Mesenchymal stem cell (in vitro differentiated cells and primary cell): ENCODE measurements around the gene LRCH4.

Source experiments
- DNase-seq: peaks from one replicate; pipeline ENCODE4 v3.0.0-alpha.2; 2013
- H2AFZ ChIP-seq: one replicate; pipeline ENCODE4 v1.6.1; 2013; ENCODE audit warnings: low read depth, mild to moderate bottlenecking, control low read depth, inconsistent platforms, low read length, moderate library complexity
- H2AK5ac ChIP-seq: 2 replicates; pipeline ENCODE4 v1.6.1; 2013; ENCODE audit warnings: low read length, moderate library complexity, mild to moderate bottlenecking, inconsistent platforms; ENCODE audit not compliant: severe bottlenecking
- H2BK120ac ChIP-seq: one replicate; pipeline ENCODE4 v1.6.1; 2013; ENCODE audit warnings: low read depth, mild to moderate bottlenecking, inconsistent platforms, low read length, moderate library complexity
- H2BK12ac ChIP-seq, 2 experiments: one replicate each; pipeline ENCODE4 v1.6.1; 2013; ENCODE audit warnings: inconsistent platforms in 2 of 2, low read length in 2 of 2, mild to moderate bottlenecking in 2 of 2, moderate library complexity in 2 of 2, control low read depth in 1 of 2
- H2BK15ac ChIP-seq: one replicate; pipeline ENCODE4 v1.6.1; 2013; ENCODE audit warnings: mild to moderate bottlenecking, low read depth, inconsistent platforms; ENCODE audit not compliant: poor library complexity, severe bottlenecking
- H2BK5ac ChIP-seq: 2 replicates; pipeline ENCODE4 v1.6.1; 2013; ENCODE audit warnings: low read depth, mild to moderate bottlenecking, low read length, control low read depth, inconsistent platforms; ENCODE audit not compliant: poor library complexity, severe bottlenecking
- H3K14ac ChIP-seq, 2 experiments: one replicate each; pipeline ENCODE4 v1.6.1; 2013; ENCODE audit warnings: inconsistent platforms in 2 of 2, low read length in 2 of 2, control low read depth in 1 of 2, mild to moderate bottlenecking in 1 of 2, moderate library complexity in 1 of 2
- H3K18ac ChIP-seq, 2 experiments: one replicate each; pipeline ENCODE4 v1.6.1; 2013; ENCODE audit warnings: inconsistent platforms in 2 of 2, low read length in 2 of 2, control low read depth in 1 of 2, low read depth in 1 of 2, mild to moderate bottlenecking in 1 of 2
- H3K23ac ChIP-seq, 2 experiments: one replicate each; pipeline ENCODE4 v1.6.1; 2013; ENCODE audit warnings: inconsistent platforms in 2 of 2, low read length in 2 of 2, mild to moderate bottlenecking in 2 of 2, moderate library complexity in 2 of 2, control low read depth in 1 of 2
- H3K27ac ChIP-seq: 2 replicates; pipeline ENCODE4 v1.5.1; 2013; ENCODE audit warnings: mild to moderate bottlenecking, moderate library complexity, low read length, control low read depth, inconsistent platforms; ENCODE audit not compliant: poor library complexity, severe bottlenecking
- H3K27me3 ChIP-seq, 2 experiments: 2 replicates each; pipeline versions ENCODE4 v1.6.1 to v1.7.0; 2013; ENCODE audit warnings: low read length in 2 of 2, mild to moderate bottlenecking in 2 of 2, moderate library complexity in 2 of 2, control low read depth in 1 of 2, inconsistent platforms in 1 of 2; ENCODE audit not compliant: control insufficient read depth in 1 of 2, insufficient read depth in 1 of 2
- H3K36me3 ChIP-seq, 2 experiments: 2 replicates each; pipeline versions ENCODE4 v1.6.1 to v1.7.0; 2013; ENCODE audit warnings: low read length in 2 of 2, control low read depth in 1 of 2, inconsistent platforms in 1 of 2, low read depth in 1 of 2, mild to moderate bottlenecking in 1 of 2; ENCODE audit not compliant: insufficient read depth in 2 of 2, control insufficient read depth in 1 of 2
- H3K4ac ChIP-seq, 2 experiments: one replicate each; pipeline ENCODE4 v1.6.1; 2013; ENCODE audit warnings: inconsistent platforms in 2 of 2, low read length in 2 of 2, mild to moderate bottlenecking in 2 of 2, moderate library complexity in 2 of 2, control low read depth in 1 of 2, low read depth in 1 of 2
- H3K4me1 ChIP-seq: 2 replicates; pipeline ENCODE4 v1.6.1; 2013; ENCODE audit warnings: low read depth, low read length, control low read depth; ENCODE audit not compliant: control insufficient read depth, insufficient read depth
- H3K4me2 ChIP-seq: 2 replicates; pipeline ENCODE4 v1.6.1; 2013; ENCODE audit warnings: low read length, mild to moderate bottlenecking, inconsistent platforms; ENCODE audit not compliant: poor library complexity, severe bottlenecking
- H3K4me3 ChIP-seq, 2 experiments: 2 replicates each; pipeline versions ENCODE4 v1.5.1 to v1.7.0; 2013; ENCODE audit warnings: low read length in 2 of 2, mild to moderate bottlenecking in 2 of 2, control low read depth in 1 of 2, low read depth in 1 of 2; ENCODE audit not compliant: insufficient read depth in 1 of 2
- H3K79me1 ChIP-seq: replicated peaks from 2 replicates; pipeline ENCODE4 v1.6.1; 2013; ENCODE audit warnings: mild to moderate bottlenecking, control low read depth, low read length, inconsistent platforms; ENCODE audit not compliant: poor library complexity, severe bottlenecking
- H3K9ac ChIP-seq: 2 replicates; pipeline ENCODE4 v1.7.0; 2013; ENCODE audit warnings: mild to moderate bottlenecking, low read length, moderate library complexity
- H3K9me3 ChIP-seq: 2 replicates; pipeline ENCODE4 v1.7.0; 2013; ENCODE audit warnings: mild to moderate bottlenecking, low read length; ENCODE audit not compliant: control insufficient read depth
- H4K8ac ChIP-seq: one replicate; pipeline ENCODE4 v1.6.1; 2013; ENCODE audit warnings: inconsistent platforms, mild to moderate bottlenecking, low read length, moderate library complexity
- H4K91ac ChIP-seq: one replicate; pipeline ENCODE4 v1.6.1; 2013; ENCODE audit warnings: mild to moderate bottlenecking, low read length, inconsistent platforms
- WGBS: methylation state at CpG from one replicate; pipeline ENCODE4 v1.1.7; 2013; ENCODE audit warnings: mixed read lengths; 5-methylcytosine and 5-hydroxymethylcytosine counted together

LRCH4 gene

GRCh38 chr7:100595188-100595587 lies 9.3 kb upstream of the LRCH4 start:
- 97% methylated on average over 6 of the region's 7 CpGs for WGBS
- H3K4ac ChIP-seq = no peak overlapping the region
- H3K18ac ChIP-seq = no peak overlapping the region

GRCh38 chr7:100591596-100591995 lies 5.7 kb upstream of the LRCH4 start:
- no peak overlapping the region for H2BK5ac ChIP-seq
- H3K9me3 ChIP-seq = no peaks in the 10 kb centered on the region
- no peak overlapping the region for H2AFZ ChIP-seq
- H3K36me3 ChIP-seq = no peaks in the 10 kb centered on the region
- no peak overlapping the region for H3K4me3 ChIP-seq
- no peak overlapping the region for H3K4ac ChIP-seq
- no peaks in the 10 kb centered on the region for H3K4me1 ChIP-seq
- H2AK5ac ChIP-seq = no peak overlapping the region
- H3K79me1 ChIP-seq = no peaks in the 10 kb centered on the region
- H3K27ac ChIP-seq = no peak overlapping the region
- peak overlapping the region in 1 of 2 experiments; percentile 64 for H3K23ac ChIP-seq
- no peak overlapping the region for H2BK15ac ChIP-seq
- H3K4me2 ChIP-seq = no peak overlapping the region
- no peak for DNase-seq
- no peak overlapping the region for H3K14ac ChIP-seq
- H2BK120ac ChIP-seq = no peak overlapping the region
- H3K27me3 ChIP-seq = peaks cover 0 to 16% of the 10 kb centered on the region in 2 experiments
- H3K9ac ChIP-seq = no peak overlapping the region
- peak overlapping the region in 1 of 2 experiments; percentile 6 for H2BK12ac ChIP-seq
- 93% methylated on average over 17 of the region's 17 CpGs for WGBS
- H3K18ac ChIP-seq = no peak overlapping the region
- no peak overlapping the region for H4K91ac ChIP-seq
- no peak overlapping the region for H4K8ac ChIP-seq

More at GRCh38 chr7:100595188-100595587, 9.3 kb upstream of the LRCH4 start:
- peaks cover 0 to 7% of the 10 kb centered on the region in 2 experiments for H3K36me3 ChIP-seq
- H3K9ac ChIP-seq = no peak overlapping the region
- H3K23ac ChIP-seq = no peak overlapping the region
- H3K27me3 ChIP-seq = peaks cover 0 to 7% of the 10 kb centered on the region in 2 experiments
- H3K4me1 ChIP-seq = peaks cover under 1% of the 10 kb centered on the region
- H4K8ac ChIP-seq = no peak overlapping the region
- H4K91ac ChIP-seq = no peak overlapping the region
- H3K4me3 ChIP-seq = no peak overlapping the region
- no peak overlapping the region for H2BK12ac ChIP-seq
- H3K9me3 ChIP-seq = no peaks in the 10 kb centered on the region
- H2BK120ac ChIP-seq = no peak overlapping the region
- H3K4me2 ChIP-seq = no peak overlapping the region
- no peak for DNase-seq
- H3K27ac ChIP-seq = no peak overlapping the region
- no peak overlapping the region for H2AK5ac ChIP-seq
- H2BK15ac ChIP-seq = no peak overlapping the region
- H2BK5ac ChIP-seq = no peak overlapping the region
- H2AFZ ChIP-seq = no peak overlapping the region
- H3K79me1 ChIP-seq = no peaks in the 10 kb centered on the region
- no peak overlapping the region for H3K14ac ChIP-seq

GRCh38 chr7:100590077-100590737 lies 4.3 kb upstream of the LRCH4 start:
- peaks cover 0 to 16% of the 10 kb centered on the region in 2 experiments for H3K27me3 ChIP-seq
- H2AFZ ChIP-seq = no peak overlapping the region
- H3K27ac ChIP-seq = no peak overlapping the region
- no peaks in the 10 kb centered on the region for H3K36me3 ChIP-seq
- H2BK15ac ChIP-seq = no peak overlapping the region
- peak overlapping the region; percentile 71 for H2BK120ac ChIP-seq
- no peak overlapping the region for H3K4me2 ChIP-seq
- H2BK5ac ChIP-seq = no peak overlapping the region
- no peaks in the 10 kb centered on the region for H3K4me1 ChIP-seq
- H4K91ac ChIP-seq = peak overlapping the region; percentile 82
- peak overlapping the region; percentile 0 to 85 for H3K18ac ChIP-seq
- peak overlapping the region in 1 of 2 experiments; percentile 62 for H3K4ac ChIP-seq
- no peaks in the 10 kb centered on the region for H3K79me1 ChIP-seq
- 56% methylated on average over 19 of the region's 20 CpGs for WGBS
- H2AK5ac ChIP-seq = no peak overlapping the region
- no peak overlapping the region for H3K9ac ChIP-seq
- no peak for DNase-seq
- peak overlapping the region in 1 of 2 experiments; percentile 92 for H2BK12ac ChIP-seq
- peak overlapping the region; percentile 87 for H4K8ac ChIP-seq
- no peak overlapping the region for H3K14ac ChIP-seq
- no peaks in the 10 kb centered on the region for H3K9me3 ChIP-seq
- no peak overlapping the region for H3K23ac ChIP-seq
- H3K4me3 ChIP-seq = peak overlapping the region in 1 of 2 experiments; percentile 37

GRCh38 chr7:100589341-100589947 lies 3.5 kb upstream of the LRCH4 start:
- 20% methylated on average over 7 of the region's 7 CpGs for WGBS
- H3K9ac ChIP-seq = peak overlapping the region; percentile 22
- H3K27me3 ChIP-seq = peaks cover 0 to 16% of the 10 kb centered on the region in 2 experiments
- no peak overlapping the region for H2BK120ac ChIP-seq
- H3K36me3 ChIP-seq = no peaks in the 10 kb centered on the region
- H2AK5ac ChIP-seq = no peak overlapping the region
- peak overlapping the region in 1 of 2 experiments; percentile 81 for H3K14ac ChIP-seq
- peak overlapping the region; percentile 64 for H2BK15ac ChIP-seq
- H3K9me3 ChIP-seq = no peaks in the 10 kb centered on the region
- H3K4ac ChIP-seq = peak overlapping the region in 1 of 2 experiments; percentile 72
- H3K4me3 ChIP-seq = no peak overlapping the region
- no peak overlapping the region for H2BK5ac ChIP-seq
- peak overlapping the region; percentile 55 for H4K91ac ChIP-seq
- H3K27ac ChIP-seq = no peak overlapping the region
- peaks cover 5% of the 10 kb centered on the region for H3K4me1 ChIP-seq
- peak overlapping the region; percentile 20 for H2AFZ ChIP-seq
- no peak for DNase-seq
- H2BK12ac ChIP-seq = peak overlapping the region in 1 of 2 experiments; percentile 81
- peak overlapping the region; percentile 26 to 73 for H3K18ac ChIP-seq
- H4K8ac ChIP-seq = no peak overlapping the region
- no peaks in the 10 kb centered on the region for H3K79me1 ChIP-seq
- H3K4me2 ChIP-seq = no peak overlapping the region
- no peak overlapping the region for H3K23ac ChIP-seq
